GM21526 (cell line): ENCODE results near the gene F2RL3.

Source experiments
- ATAC-seq: cut with Tn5 transposase; IDR thresholded peaks from one replicate; pipeline ENCODE4 v1.9.1; 2021; ENCODE audit warnings: moderate library complexity; ENCODE audit not compliant: unreplicated experiment, low FRiP score

The F2RL3 gene

GRCh38 chr19:16888629-16889365, at the start of gene F2RL3:
TSS of gene F2RL3 (plus strand) at chr19:16888999. CDS start at chr19:16889190, 191 bp downstream.
- no peak for ATAC-seq

GRCh38 chr19:16841391-16841926, 47.3 kb upstream of the F2RL3 start:
- ATAC-seq: no peak

GRCh38 chr19:16846901-16847300, 41.9 kb upstream of the F2RL3 start:
- no peak for ATAC-seq

GRCh38 chr19:16847430-16847829, 41.4 kb upstream of the F2RL3 start:
- no peak for ATAC-seq

DNA sequence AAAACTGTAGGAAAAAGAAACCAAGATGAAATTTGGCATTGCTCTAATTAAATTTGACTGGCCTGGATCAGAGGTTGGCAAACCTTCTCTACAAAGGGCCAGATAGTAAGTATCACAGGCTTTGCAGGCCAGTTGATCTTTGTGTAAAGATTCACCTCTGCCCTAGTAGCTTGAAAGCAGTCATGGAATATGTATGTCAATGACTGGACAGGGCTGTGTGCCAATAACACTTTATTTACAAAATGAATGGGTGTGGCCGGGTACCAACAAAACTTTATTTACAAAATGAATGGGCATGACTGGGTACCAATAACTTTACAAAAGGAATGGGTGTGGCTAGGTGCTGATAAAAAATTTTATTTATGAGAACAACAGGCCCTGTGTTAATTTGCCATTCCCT, 39.6 kb upstream of the F2RL3 start:
- no peak for ATAC-seq

DNA sequence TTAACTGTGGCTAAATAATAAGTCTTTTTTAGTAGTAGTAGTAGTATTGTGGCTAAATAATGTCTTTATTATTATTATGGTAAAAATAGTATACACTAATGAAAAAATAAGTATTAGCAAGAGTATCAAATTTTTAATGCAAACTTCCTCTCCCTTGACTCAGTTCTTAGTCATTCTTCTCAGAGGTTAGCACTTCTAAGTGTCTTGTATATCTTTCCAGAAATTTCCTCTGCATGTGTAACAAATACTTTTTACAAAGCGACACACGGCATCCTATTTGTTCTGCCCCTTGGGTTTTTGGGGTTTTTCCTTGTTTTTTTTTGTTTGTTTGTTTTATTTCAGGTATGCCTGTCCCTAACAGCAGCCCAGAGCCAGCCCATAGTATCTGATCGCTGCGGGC, 38.7 kb upstream of the F2RL3 start:
- no peak for ATAC-seq

DNA sequence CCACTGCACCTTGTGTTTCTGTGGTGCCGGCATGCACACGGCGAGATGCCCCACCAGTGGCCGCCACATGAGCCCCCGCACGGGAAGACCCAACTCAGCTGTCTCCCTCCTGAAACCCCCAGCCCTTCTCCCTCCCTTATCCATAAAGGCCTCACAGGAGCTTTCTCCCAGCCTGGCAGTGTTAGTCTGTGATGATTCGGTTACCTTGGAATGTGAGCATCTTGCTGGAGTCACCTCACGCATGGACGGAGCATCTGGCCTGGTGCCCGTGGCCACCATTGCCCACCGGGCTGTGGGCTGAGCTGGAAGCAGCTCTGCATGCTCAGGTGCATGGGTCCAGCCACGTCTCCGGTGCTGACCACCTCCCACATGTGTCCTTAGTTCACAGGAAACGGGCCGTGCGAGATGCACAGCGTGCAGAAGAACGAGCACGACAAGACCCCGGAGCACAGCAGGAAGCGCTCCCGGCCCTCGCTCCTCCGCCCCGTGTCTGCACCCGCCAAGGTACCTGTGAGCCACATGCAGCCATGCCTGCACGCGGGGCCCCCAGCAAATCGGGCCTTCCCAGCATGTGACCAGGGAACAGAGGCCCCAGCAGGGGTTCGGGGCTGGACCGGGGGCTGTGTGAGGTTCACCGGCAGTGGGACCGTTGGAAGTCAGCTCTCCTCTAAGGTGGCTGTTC, 37.6 kb upstream of the F2RL3 start:
- ATAC-seq: no peak

GRCh38 chr19:16853066-16853465, 35.7 kb upstream of the F2RL3 start:
- ATAC-seq: no peak

DNA sequence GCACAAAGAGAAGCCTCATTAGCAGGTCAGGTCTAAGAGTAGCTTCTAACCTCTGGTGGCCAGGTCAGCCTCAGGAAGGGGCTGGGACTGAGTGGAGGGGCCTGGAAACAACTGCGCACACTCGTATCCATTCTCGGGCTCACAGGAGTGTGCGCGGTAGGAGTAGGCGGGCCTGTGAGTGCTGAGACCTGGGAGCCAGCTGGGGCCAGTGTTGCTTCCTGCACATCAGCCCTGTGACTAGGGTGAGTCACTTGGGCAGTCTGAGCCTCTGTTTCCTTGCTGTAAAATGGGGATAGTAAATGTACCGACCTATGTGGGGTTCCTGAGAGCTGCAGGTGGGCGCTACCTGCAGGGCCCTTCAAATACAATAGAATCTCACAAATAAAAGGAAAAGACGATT, 32.7 kb upstream of the F2RL3 start:
- ATAC-seq: no peak

DNA sequence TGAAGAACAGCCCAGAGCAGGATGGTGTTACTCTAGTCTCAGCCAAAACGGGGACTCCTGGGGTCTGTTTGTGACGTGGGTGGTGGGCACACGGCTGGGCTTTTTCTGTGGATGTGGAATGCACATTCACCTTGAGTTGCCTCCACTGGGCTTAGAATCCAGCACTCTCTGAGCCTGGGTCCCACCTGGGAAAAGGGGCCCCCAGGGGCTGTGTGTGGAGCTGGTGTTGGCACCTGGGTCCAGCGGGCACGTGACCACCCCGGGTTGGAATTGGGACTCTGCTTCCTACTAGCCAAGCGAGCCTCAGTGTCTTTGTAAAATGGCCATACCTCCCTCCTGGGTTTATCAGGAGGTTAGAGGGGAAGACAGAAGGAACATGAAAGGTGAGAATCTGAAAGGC, 29.2 kb upstream of the F2RL3 start:
- no peak for ATAC-seq

- no peak for ATAC-seq
Measured at GRCh38 chr19:16860118-16860517, 28.7 kb upstream of the F2RL3 start.

DNA sequence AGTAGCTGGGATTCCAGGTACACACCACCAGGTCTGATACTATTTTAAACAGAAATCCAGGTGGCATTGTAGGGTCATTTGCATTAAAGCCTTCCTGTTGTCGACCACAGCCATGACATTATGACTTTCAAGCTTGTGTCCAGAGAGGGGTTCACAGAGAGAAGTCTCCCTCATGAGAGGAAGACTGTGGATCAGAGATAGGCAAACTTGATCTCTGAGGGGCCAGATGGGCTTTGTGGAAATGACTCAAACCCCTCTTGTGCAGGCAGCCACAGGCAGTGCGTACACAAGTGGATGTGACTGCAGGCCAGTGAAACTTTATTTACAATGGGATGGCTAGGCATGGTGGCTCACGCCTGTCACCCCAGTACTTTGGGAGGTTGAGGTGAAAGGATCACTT, 27.8 kb upstream of the F2RL3 start:
- ATAC-seq: no peak

DNA sequence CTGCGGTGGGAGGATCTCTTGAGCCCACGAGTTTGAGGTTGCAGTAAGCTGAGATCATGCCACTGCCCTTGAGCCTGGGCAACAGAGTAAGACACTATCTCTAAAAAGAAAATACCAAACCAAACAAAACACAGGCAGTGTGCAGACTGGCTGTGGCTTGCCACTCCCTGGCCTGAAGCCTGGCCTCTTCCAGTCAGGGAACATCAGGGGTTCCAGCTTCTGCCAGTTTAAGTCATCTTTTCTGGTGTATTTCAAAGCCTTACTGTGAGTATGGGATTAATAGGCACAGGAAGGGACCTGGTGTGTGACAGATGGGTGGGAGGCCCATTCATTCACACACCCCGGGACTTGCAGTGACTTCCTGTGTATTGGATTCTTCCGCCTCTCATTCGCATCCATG, 27.0 kb upstream of the F2RL3 start:
- no peak for ATAC-seq

- no peak for ATAC-seq
Measured at GRCh38 chr19:16862826-16863415, 25.9 kb upstream of the F2RL3 start.

- ATAC-seq: no peak
Measured at GRCh38 chr19:16867211-16867610, 21.6 kb upstream of the F2RL3 start.

- ATAC-seq: no peak
Measured at GRCh38 chr19:16868423-16869130, 20.2 kb upstream of the F2RL3 start.

GRCh38 chr19:16869331-16869972, 19.3 kb upstream of the F2RL3 start:
- no peak for ATAC-seq

DNA sequence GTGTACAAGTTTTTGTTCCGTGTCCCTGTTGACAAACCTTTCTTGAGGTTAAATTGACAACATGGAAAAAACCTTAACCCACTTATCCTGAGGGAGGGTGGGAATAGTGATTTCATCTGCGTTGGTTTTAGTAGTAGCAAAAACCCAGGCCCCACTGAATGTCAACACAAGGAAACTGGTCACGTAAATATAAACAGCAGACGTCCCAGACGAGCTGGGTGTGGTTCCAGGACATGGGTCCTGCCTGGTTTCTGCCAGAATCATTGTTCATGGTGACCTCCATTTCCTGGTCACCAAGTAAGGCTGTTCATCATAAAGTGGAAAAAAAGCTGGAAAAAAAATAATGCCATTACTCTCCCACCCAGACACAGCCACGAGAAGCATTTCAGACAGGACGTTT, 16.9 kb upstream of the F2RL3 start:
- no peak for ATAC-seq

DNA sequence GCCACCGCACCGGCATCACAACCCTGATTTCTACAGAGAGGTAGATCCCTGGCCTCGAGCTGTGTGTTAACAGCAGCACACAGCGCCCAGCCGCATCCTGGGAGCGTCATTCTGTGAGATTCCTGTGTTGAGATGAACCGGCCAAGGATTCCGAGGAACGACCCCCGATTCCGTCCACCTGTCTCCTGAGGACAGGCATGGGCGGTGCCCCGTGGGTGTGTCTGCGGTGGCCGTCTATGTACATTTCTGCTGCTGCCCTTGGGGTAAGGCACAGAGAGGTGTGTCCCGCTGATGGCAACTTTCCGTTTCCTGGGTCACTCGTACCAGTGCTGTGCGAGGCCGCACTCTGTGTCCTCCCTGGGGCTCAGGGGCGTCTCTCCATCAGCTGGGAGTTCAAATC, 16.1 kb upstream of the F2RL3 start:
- ATAC-seq: no peak

DNA sequence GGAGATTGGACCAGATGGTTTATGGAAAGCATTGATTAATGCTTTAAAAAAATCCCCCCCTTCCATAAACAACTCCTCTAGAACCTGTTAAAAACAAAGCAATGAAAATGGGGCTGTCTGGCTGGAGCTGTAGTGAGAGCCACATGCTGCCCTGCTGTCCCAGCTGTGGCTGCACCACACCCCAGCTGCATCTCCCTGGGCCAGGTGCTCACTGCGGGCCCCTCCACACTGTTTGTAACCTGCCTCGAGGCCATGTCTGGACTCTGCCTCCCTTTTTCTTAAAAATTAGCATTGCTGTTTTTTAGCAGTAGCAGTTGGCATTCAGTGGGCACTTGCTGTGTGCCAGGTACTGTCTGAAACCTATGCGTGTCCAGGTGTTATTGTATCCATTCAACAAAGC, 15.2 kb upstream of the F2RL3 start:
- no peak for ATAC-seq
